ENCODE data around the gene NAA80. TPM values are rescaled to one million over a fixed set of nuclear protein-coding genes. Genes with fewer than 3 reads are reported as not detected.
"Not testable (repeated sequence)": the region's sequence is repeated elsewhere in the genome, so short reads cannot be mapped to it uniquely, and the experiment has no call there.

NAA80 gene
- total RNA-seq, 1 donor from 2014 or later: 6.3 TPM

DNA sequence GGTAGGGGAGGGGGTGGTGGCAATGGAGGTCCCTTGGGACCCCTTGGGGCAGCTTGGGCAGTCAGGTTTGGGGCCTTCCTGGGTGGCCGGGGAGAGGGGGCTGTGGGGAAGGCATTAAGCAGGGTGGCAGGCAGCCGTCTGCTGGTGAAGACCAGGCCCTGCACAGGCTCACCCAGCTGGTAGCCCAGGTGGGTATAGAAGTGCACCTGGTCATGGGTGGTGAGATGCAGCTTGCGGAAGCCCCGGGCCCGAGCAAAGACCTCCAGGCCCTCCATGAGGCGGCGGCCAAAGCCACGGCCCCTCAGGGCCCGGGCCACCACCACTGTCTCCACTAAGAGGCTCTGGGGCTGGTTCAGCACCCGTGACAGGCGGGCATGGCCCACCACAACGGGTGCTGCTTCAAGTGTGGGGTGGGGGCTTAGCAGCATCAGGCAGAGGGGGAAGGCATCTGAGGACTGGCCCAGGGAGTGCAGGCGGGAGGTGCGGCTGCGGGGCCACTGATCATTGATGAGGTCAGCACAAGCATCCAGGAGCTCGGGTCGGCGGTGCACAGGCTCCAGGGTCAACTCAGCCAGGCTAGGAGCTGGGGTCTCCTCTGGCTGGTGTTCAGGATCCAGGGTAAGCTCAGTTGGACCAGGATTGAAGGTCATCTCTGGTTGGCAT lies 2.4 kb downstream of the NAA80 start:
- DNase-seq (no peak), ATAC-seq (ENCODE audit: poor library complexity) (no peak)
- intact Hi-C loops (cut with DNase I): no loop called here

DNA sequence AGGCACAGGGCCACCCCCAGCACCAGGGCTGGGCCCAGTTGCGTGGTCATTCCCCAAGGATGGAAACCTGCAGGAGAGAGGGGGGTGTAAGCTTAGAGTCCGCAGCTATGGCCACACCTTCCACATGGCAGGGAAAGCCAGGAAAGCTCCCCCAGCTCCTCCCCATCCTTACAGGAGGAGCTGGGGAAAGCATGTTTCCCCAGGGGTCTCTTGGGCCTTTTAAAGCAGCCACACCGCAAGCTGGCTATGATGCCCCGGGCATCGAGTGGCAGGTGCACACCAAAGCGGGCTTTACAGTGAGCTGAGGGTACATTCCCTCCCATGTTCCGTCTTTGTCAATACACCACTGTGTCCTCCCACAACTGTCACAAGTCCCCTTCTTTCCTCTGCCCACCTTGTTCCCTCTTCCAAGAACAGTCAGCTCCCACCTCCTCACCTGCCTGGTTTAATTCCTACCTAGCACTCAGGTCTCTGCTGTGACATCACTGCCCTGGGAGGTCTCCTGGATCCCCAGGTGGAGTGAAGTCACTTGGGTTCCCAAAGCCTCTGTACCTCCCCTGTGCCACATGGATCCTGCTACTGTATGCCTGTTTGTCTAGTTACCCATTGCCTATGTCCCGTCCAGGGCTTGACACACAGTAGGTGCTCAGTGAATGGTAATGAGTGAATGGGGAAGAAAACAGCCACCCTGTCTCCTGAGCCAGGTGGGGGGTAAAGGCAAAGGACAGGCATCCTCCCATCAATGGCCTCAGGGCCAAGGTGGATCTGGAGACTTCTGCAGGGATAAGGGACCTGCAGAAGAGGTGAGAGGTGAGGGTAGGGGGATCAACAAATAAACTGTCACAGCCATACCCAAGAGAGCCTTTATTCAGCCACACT lies 3.4 kb downstream of the NAA80 start:
- no peak for ATAC-seq (ENCODE audit: poor library complexity)
- intact Hi-C loops (cut with DNase I): no loop called here

DNA sequence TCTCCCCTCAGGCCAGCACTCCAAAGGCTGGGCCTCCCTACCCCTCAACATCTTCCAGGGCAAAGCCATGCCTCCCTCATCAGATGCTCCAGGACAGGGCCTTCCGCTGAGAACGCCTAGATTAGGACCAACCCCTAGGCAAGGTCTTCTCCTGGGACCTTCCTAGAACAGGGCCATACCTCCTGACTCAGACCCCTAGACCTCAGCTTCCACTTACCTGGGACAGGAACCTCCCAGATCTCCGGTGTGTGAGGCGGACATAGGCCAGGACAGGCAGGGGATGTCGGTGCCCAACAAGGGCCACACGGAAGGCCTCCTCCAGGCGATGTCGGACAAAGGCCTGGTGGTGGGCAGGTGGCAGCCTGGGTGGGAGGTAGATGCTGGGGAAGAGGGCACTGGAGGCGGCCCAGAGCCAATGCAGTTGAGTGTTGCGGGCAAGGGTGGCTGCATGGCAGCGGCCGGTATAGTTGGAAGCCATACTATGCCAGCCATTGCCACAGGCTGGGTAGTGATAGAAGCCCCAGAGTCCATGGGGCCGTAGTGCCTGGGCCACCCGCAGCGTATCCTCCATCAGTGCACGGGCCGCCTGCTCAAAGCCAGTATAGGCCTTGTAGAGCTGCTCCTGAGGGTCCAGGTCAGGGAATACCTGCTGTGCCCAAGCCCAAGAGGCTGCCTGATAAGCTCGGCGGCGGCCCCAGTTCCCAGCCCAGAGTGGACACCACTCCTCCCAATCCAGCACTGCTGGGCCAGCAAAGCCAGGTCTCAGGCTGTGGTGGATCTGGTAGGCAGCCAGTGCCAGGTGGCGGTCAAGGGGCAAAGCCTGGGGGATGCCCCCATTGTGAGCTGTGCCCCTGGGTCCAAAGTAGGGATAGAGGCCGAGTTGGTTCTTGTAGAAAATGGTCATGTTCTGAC lies 4.5 kb downstream of the NAA80 start:
- intact Hi-C loops (cut with DNase I): no loop called here
- no peak for ATAC-seq (ENCODE audit: poor library complexity)

More for the DNA sequence above, 3.4 kb downstream of the NAA80 start:
- no peak for DNase-seq

DNA sequence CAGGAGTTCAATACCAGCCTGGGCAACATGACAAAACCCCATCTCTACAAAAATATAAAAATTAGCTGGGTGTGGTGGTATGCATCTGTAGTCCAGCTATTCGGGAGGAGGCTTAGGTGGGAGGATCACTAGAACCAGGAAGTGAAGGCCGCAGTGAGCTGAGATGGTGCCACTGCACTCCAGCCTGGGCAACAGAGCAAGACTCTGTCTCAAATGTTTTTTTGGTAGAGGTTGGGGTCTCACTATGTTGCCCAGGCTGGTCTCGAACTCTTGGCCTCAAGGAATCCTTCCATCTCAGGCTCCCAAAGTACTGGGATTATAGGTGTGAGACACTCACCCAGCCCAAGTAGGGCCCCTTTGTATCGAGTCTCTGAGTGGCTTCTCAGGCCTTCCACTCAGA lies 5.1 kb downstream of the NAA80 start:
- DNase-seq (no peak), ATAC-seq (ENCODE audit: poor library complexity) (no peak)
- intact Hi-C loops (cut with DNase I): no loop called here

More for the DNA sequence above, 4.5 kb downstream of the NAA80 start:
- no peak for DNase-seq

DNA sequence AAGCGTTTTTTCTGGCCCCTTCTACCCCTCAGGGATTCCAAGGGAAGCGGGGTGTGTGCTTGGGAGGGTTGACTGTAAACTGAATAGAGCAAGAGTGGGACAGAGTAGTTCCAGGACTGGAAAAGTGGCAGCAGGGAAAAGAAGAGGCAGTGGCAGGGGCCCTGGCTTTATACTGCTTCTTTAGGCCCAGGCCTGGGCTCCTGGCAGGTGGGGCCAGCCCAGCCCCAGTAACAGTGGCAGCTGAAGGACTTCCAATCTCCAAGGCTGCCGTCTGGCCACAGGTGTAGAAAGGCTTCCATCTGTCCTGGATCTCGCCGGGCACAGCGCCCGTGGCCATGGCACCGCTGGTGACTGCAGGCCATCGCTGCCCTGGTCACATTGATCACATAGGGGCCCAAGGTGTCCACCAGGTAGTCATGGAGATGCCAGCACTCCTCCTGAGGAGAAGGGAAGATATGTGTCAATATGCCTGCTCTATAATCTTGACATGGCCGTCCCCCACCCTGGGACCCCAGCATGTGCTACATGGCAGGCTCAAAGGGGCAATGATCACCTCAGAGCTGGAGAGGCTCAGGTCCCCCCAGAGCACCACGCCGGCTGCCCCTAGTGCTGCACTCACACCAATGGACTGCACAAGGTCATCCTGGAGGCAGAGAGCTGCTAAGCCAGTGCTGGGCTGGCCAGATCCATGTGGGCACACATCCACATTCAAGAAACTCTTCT lies 6.0 kb downstream of the NAA80 start:
- DNase-seq (peak; percentile 47), ATAC-seq (ENCODE audit: poor library complexity) (no peak)
- intact Hi-C loops (cut with DNase I): no loop called here

DNA sequence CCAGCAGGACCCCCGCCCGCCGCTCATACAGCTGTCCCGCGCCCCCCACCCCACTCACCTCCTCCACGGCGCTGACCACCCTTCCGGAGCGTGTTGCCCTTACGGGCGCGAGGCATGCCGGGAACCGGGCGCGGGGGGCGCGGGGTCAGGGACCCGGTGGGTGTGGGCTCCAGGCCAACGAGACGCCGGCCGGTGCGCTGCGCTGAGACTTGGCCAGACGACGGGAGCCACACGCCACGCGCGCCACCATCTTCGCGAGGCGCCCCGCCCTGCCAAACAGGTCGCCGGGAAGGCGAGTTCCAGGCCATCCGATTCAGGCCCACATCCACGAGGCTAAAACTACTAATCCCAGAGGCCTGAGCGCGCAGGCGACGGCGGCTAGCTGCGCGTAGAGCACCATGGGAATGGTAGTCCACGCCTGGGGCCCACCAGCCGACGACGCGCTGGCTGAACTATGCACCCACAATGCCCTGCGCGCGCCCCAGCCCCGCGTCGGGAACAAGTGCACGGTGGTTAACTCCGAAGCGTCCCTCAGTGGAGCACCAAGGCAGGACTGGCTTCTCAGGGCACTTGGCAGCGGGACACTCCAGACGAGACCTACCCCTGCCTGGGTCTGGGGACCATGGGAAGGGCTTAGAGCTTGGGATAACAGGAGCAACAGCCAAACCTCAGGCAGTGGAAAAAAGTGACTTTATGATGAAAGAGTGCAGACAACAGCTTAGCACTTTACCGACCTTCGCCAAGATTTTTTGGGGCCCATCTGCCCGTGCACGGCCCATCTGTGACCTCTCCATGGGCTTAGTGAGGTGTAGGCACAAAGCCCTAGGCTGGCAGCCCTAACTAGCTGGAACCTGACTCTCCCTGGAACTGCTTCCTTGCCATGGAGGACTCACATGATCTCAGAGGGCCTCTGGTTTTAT lies 6.8 kb downstream of the NAA80 start, which contains the start of gene IFRD2:
Gene IFRD2 (minus strand): TSS at position 271 of the 920 bp plus-strand sequence. CDS start 155 bp downstream, at position 116.
- intact Hi-C loops (cut with DNase I): no loop called here
- peak; percentile 99 for DNase-seq

DNA sequence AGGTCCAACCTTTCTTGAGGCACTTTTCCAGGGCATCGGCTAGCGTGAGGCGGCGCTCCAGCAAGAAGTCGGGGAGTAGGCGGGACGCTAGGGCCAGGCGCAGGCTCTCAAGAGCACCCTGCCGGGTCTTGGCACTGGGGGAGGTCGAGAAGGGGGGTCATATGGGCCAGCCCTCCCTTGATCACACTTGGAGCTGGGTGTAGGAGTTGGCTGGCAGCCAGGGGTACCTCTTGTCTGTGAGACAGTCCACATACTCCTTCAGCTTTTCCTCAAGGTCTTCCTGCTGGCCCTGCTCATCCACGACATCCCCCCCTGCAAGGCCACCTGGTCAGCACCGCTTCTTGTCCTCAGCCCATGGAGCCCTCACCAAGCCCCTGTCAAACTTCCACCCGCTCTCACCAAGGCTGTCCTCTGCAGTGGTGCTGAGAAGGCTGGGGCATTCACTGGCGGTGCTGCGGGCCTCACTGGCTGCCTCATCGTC lies 9.0 kb downstream of the NAA80 start:
- intact Hi-C loops (cut with DNase I): no loop called here
- ATAC-seq (ENCODE audit: poor library complexity): no peak
- peak; percentile 51 for DNase-seq

More for the DNA sequence above, 6.8 kb downstream of the NAA80 start, which contains the start of gene IFRD2:
- peak; percentile 94 for ATAC-seq (ENCODE audit: poor library complexity)

DNA sequence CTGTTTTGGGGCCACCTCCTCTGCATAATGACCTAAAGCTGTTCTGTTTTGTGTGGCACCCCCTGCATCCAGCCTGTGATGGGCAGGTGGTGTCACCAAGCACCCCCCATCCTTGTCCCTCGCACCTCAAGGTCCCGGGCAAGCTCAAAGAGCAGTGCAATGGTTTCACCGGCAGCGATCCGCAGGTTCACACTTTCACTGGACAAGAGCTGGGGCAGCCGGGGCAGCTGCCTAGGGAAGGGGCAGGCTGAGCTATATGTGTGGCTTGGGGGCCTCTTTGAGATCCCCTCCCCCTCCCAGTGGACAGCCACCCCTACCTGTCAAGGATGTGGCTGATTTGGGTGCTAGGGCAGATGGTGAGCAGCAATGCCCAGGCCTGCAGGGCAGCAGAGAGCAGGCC lies 10.1 kb downstream of the NAA80 start:
- intact Hi-C loops (cut with DNase I): no loop called here
- no peak for DNase-seq
- no peak for ATAC-seq (ENCODE audit: poor library complexity)

DNA sequence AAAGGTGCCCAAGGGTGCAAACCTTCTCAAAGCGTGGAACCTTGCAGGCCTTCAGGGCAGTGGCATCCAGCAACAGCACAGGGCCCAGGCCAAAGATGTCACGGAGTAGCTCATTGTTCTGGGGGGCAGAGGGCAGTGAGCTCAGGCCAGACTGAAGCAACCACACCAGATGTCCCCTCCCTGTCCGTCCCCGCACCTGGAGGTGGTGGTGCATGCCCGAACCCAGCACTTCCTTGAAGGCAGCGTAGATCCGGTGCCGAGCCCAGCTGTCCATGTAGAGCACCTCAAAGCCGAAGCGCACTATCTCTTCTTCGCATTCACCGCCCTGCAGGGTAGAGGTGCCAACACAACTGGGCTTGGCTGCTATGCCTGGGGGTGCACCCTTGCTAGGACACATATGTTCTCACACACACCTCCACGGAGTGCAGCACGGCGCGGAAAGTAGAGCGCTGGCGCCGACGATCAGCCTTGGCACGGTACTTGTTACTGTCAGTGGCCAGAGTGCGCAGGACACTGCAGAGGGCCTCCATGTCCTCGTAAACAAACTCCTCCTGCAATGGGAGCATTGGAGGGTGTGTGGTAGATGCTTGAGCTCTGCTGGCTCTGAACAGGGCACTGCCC lies 10.7 kb downstream of the NAA80 start:
- intact Hi-C loops (cut with DNase I): no loop called here
- no peak for DNase-seq
- no peak for ATAC-seq (ENCODE audit: poor library complexity)

DNA sequence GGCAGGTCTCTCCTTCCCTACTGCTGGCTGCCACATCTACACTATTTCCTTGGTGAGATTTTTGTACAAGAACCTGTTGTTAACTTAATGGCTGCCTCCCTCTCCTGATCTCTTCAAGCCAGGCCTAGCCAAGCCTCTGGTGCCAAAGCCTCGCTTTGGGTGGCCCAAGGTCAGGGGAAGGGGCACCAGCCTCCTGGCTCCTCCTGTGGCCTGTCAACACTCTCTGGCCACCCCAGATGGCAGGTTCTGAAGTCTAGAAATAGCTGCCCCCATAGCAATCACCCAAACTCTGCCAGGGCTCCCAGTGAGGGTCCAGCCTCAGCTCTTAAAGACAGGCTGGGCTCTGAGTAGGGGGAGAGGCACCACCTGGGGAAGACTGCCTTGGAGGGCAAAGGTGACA lies 11.9 kb downstream of the NAA80 start:
- DNase-seq (peak; percentile 75), ATAC-seq (ENCODE audit: poor library complexity) (peak; percentile 63)
- intact Hi-C loops (cut with DNase I): no loop called here

DNA sequence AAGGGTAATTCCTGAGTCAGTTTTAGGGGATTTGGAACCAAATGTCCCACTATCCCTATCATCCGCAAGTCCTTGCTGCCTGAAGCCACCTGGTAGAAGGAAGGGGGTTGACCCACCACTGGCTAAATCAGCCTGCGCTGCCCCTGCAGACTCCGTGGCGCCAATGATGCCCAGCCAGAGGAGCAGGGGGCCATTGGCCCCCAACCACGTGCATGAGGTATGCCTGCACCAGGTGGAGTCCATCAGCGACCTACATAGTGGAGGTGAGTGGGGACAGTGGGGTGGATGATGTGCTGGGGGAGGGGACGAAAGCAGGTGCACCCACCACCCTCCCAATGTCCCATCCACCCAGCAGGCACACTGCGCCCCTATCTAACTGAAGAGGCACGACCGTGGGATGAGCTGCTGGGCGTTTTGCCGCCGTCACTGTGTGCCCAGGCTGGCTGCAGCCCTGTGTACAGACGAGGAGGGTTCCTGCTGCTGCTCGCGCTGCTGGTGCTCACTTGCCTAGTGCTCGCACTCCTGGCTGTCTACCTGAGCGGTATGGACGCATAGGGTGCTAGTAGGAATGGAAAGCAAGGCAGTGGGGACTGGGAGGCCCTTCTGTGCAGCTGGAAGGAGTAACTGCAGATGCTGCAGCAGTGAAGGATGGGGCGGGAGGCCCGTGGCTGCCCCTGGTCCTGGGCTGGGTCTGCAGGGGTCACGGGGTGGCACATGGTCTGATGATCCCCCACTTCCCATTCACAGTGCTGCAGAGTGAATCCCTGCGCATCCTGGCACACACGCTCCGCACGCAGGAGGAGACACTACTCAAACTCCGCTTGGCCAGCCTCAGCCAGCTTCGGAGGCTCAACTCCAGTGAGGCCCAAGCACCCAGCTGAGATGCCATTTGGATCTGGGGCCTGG lies 12.6 kb downstream of the NAA80 start:
- no peak for DNase-seq
- intact Hi-C loops (cut with DNase I): no loop called here

DNA sequence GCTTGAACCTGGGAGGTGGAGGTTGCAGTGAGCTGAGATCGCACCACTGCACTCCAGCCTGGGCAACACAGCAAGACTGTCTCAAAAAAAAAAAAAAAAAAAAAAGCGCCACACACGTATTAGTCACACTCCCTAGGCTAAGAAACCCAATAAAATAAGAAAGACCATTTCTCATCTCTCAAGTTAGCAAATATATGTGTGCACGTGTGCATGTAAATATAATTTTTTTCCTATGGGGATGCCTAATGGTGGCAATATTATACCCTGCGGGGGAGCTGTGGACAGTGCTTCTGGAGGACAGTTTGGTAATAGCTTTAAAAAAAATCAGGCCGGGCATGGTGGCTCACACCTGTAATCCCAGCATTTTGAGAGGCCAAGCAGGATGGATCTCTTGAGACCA lies 15.1 kb downstream of the NAA80 start:
- ATAC-seq (ENCODE audit: poor library complexity); intact Hi-C loops (cut with DNase I); DNase-seq: not testable (repeated sequence)

More for the DNA sequence above, 12.6 kb downstream of the NAA80 start:
- ATAC-seq (ENCODE audit: poor library complexity): peak; percentile 4

DNA sequence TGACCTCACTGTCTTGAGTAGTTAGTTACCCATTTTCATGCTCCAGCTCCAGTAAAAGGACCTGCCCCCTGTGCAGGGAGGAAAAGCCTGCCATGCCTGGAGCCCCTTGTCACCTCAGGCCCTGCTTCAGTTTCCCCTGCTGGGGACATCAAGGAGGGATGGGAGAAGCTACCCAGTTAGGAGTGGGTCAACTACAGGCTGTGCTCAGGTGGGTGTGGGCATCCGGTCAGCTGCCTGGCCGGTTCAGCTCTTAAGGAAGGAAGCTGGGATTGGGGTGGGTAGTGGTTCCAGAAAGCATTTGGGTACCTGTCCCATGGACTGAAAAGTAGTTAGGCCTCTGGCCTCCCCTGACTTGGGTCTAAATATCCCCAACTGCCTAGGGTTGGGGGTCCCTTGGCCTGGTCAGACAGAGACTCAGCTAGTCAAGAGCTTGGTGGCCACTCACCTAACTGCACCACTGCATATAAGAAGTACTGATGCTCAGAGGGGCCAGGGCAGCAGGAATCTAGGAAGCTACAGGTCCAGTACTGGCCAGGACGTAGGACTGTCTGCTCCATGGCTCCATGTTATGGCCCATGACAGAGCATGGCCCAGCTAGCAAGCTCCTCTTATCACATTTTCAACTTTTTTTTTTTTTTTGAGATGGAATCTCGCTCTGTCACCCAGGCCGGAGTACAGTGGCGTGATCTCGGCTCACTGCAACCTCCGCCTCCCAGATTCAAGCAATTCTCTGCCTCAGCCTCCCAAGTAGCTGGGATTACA lies 19.8 kb downstream of the NAA80 start:
- ATAC-seq (ENCODE audit: poor library complexity): peak; percentile 32
- intact Hi-C loops (cut with DNase I): no loop called here
- no peak for DNase-seq

DNA sequence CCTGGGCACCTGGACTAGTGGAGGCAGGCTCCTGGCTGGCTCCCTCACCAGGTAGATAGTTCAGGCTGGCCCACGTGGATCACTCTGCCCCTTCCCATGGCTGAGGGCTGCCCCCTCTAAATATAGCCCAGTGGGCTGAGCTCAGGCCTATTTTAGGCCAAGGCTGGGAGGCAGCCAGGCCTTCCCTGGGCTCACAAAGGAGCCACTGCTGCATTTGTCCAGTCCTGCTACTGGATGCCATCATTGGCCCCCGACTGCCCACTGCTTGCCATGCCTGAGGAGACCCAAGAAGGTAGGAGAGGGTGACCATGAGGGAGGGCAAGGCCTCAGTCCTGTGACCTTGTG lies 20.4 kb downstream of the NAA80 start, which contains the start of gene LSMEM2:
Gene LSMEM2 (plus strand): TSS at position 208 of the 345 bp plus-strand sequence. CDS start 27 bp downstream, at position 235.
- intact Hi-C loops (cut with DNase I): no loop called here
- peak; percentile 89 for ATAC-seq (ENCODE audit: poor library complexity)
- DNase-seq: peak; percentile 80

Data from Right ventricle myocardium superior (tissue), 1 donor.